HG03565 (cell line): ENCODE measurements around the gene KCP.

ENCODE experiments used
- ATAC-seq: cut with Tn5 transposase; IDR thresholded peaks from one replicate; pipeline ENCODE4 v1.9.1; 2021; ENCODE audit warnings: mild to moderate bottlenecking, moderate library complexity; ENCODE audit not compliant: unreplicated experiment

The KCP gene

DNA sequence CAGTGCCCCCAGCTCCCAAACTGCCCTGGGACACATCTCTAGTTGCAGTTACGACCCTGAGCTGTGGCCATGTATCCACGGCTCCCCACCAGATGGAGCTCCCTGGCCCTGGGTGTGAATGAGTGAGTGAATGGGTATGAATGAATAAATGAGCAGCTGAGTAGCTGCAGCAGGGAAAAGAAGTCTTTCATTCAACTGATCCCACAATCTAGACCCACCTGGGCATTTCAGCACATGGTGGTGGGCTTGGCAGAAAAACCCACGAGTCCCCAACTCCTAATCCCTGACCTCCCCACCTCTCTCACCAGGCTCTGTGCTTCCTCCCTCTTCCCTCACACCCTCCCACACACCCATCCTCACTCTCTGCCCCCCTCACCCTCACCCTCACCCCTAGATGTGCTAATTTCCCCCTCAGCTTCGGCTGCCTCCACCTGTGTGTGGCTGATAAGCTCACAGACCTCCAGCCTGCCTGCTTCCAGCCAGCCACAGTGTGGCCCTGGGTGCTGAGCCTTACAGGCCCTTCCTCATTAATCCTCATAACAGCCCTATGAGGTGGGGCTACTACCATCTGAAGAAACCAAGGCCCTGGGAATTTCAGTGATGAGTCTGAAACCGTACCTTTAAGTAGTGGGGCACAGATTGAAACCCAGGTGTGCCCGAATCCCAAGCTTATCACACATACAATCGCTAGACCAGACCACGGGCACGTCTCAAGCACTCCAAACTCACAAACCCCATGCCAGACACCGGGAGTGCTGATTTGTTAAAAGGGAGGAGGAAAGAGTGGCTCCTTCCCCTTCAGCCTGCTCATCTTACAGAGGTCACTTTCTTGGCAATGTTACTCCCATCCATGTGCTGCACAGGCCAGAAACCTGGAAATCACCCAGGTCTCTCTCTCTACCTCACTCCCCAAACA, 50.1 kb downstream of the KCP start:
- ATAC-seq = no peak

DNA sequence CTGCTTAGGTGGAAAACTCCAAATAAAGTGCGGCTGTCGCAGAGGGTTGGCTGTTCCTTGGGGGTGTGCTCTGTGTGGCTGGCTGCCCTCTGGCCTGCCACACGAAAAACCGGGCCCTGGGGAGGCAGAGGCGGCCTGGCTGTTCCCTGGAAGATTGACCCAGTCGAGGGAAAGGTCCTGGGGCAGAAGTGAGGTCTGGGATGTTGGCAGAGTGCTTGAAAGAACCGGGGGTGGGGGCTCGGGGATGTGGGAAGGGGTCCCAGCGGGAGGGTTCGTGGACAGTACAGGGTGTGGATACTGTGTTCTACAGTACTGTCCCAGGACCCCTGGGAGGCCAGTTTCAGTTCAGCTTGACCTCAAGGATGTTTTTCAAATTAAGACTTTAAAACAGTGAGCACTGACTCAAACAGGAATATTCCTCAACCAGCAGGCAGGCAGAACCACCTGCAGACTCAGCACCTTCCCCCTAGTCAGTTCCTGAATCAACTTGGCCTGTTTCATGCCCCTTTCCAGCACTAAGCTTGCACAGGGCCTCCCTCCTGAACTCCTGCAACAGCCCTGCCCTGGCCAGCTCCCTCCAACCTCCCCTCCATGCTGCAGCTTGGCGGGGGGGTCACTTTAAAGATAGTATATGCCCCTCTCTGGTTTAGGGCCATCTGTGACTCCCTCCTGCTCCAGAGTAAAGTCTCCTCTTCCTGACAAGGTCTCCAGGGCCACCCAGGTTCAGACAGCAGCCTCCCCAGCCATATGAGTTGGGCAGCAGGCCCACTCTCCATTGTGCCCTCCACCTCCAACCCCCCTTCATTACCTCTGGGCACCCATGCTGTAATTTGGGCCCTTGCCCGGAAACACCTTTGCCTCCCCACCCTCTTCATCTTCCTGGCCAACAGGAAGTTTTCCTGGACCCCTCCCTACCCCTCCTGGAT, 51.0 kb downstream of the KCP start:
- no peak for ATAC-seq

DNA sequence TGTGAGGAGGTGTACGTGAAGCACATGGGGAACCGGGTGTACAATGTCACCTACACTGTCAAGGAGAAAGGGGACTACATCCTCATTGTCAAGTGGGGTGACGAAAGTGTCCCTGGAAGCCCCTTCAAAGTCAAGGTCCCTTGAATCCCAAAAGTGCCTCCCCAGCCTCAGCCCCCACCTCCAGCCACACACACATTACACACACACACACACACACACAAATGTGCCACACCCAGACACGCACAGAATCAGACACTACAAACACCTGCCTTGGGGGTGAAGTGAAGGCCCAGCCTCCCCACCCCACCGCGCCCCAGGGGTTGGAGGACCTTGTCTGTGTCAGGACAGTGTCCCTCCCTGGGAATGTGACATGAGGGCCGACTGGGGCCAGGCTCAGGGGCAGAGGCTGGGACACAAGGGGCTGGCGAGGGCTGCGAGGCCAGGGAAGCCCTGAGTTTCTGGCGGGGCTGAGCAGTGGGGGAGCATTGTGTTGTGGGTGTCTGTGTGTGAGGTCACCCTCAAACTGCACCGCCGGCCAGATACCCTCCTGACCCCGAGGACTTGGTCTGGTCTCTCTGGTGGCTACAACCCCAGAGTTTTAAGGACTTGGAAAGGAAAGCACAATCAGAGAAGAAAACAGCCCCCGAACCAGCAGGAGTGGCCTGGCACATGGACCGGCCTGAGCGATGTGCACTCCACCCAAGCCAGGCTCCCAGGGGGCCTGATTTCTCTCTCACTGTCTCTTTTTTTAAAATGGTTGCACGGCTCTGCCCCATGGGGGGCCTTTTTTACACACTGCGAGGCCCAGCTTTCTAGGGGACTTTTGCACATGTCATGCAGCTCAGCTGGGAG, 51.9 kb downstream of the KCP start:
- no peak for ATAC-seq

DNA sequence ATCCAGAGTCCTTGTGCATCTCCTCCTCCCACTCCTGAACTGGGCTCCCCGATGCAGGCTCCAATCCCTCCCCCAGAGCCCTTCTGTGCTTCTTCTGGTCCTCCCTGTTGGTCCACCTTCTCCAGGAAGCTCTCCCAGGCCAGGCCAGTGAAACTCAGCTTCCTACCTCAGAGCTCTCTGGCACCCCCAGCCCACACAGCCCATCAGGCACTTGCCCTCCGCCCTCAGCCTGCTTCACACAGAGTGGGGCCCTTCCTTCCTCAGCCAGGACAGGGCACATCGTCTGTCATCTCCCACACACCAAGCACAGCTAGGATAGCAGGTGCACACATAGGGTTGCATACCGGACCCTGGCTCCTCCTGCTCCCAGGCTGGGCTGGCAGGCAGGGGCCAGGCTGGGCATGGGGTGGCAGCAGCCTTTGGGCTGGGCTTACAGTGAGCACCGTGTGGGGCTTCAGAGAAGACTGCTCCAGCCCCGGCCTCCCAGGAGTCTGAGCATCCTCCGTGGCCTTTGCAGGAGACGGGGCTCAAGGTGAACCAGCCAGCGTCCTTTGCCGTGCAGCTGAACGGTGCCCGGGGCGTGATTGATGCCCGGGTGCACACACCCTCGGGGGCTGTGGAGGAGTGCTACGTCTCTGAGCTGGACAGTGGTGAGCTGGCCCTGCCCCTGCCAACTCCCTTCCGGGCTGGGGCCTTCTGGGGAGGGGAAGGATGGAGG, 54.3 kb downstream of the KCP start:
- no peak for ATAC-seq

DNA sequence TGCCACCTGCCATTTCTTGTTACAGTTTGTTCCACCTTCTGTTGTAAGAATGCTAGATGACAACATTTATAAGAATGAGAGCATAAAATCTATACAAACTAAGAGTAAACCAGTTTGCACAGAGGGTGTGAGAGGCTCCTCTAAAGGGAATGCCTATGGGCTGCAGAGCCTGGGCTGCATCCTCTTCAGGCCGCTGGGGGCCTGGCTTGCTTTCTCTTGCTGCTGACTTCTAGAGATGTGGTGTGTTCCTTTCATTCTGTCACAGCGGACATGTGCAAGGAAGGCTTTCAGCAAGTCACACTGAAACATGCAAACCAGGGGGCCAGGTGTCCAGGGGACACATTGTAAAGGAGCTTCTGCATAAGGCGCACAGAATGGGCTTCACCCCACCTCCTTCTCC, 55.0 kb downstream of the KCP start:
- ATAC-seq = no peak

DNA sequence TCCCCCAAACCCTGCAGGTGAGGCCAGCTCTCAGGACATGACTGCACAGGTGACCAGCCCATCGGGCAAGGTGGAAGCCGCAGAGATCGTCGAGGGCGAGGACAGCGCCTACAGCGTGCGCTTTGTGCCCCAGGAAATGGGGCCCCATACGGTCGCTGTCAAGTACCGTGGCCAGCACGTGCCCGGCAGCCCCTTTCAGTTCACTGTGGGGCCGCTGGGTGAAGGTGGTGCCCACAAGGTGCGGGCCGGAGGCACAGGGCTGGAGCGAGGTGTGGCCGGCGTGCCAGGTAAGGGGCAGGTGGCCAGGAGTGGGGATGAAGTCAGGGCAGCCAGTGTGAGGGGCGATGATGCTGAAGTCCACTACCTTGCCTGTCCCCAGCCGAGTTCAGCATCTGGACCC, 56.1 kb downstream of the KCP start:
- no peak for ATAC-seq

DNA sequence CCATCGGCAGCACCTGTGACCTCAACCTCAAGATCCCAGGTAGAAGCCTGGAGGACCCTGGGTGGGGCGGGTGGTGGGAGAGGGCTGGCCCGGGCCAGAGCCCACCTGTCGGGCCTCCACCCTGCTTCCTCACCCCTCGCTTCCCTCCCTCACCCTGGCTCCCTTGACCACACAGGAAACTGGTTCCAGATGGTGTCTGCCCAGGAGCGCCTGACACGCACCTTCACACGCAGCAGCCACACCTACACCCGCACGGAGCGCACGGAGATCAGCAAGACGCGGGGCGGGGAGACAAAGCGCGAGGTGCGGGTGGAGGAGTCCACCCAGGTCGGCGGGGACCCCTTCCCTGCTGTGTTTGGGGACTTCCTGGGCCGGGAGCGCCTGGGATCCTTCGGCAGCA, 56.7 kb downstream of the KCP start:
- no peak for ATAC-seq

DNA sequence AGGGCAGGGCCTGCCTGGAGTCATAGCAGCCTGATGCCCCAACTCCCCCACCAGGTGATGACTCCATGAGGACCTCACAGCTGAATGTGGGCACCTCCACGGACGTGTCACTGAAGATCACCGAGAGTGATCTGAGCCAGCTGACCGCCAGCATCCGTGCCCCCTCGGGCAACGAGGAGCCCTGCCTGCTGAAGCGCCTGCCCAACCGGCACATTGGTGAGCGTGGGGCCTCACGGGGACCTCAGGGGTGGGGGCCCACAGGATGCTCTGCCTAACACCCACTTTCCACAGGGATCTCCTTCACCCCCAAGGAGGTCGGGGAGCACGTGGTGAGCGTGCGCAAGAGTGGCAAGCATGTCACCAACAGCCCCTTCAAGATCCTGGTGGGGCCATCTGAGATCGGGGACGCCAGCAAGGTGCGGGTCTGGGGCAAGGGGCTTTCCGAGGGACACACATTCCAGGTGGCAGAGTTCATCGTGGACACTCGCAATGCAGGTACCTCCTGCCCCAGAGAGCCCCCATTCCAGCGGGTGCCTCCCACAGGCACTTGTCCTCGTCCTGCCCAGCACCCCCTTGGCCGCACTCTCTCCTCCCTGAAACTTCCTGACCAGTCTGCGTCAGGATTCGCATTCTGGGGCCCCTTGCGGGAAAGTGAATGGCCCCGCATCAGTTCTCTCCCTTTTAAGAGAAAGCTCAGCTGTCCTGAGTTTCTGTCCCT, 57.8 kb downstream of the KCP start:
- ATAC-seq = no peak

DNA sequence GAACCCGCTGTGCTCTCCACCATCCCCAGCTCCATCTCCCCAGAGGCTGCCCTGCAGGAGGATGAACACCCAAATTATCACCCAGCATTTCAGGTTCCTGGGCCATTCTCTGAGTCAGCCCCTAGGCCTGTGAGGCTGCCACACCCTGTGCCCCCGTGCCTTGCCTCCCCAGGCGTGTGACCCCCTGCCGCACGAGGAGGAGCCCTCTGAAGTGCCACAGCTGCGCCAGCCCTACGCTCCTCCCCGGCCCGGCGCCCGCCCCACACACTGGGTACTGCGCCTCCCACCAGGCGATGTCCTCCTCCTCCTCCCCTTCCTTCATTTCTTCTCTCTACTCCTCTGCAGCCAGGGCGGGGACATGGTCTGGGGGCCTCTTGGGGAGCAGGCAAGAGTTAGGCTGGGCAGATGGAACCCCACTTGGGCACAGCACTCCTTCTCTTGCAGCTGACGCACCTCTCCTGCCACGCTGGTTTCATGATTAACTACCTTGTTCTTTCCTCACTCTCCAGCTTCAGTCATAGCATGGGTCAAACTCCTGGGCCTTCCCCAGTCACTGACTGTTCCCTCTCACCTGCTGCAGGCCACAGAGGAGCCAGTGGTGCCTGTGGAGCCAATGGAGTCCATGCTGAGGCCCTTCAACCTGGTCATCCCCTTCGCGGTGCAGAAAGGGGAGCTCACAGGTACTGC, 60.6 kb downstream of the KCP start:
- no peak for ATAC-seq

DNA sequence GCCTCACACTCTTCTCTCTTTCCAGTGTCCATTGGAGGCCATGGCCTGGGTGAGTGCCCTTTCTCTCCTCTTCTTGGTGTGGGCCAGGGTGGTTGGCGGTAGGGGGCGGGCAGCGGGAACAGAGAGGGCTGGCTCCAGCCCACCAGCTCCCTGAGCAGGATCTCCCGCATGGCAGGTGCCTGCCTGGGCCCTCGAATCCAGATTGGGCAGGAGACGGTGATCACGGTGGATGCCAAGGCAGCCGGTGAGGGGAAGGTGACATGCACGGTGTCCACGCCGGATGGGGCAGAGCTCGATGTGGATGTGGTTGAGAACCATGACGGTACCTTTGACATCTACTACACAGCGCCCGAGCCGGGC, 61.4 kb downstream of the KCP start:
- ATAC-seq = no peak

DNA sequence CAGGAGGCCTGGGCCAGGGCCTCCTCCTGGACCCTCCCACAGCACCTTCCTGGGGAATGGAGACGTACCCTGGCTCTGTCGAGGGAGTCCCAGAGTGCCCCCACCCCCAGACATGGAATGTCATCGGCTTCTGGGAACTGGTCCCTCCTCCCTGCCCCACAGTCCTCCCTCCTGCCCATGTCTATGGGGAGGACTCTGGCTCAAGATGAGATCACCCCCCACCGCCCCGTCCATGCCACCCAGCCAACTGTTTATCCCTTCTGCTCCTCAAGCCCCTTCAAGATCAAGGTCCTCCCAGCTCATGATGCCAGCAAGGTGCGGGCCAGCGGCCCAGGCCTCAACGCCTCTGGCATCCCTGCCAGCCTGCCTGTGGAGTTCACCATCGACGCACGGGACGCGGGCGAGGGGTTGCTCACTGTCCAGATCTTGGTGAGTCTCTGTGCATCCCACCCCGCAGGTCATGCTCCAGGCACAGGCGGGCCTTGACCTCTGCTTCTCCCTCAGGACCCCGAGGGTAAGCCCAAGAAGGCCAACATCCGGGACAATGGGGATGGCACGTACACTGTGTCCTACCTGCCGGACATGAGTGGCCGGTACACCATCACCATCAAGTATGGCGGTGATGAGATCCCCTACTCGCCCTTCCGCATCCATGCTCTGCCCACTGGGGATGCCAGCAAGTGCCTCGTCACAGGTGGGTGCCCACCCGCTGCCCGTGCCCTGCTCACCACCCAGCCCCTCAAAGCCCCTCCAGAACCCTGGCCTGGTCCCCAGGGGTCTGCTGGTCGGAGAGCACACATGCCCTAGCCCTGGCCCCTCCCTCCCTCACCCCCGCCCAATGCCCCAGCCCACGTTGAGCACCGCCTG, 62.0 kb downstream of the KCP start:
- no peak for ATAC-seq

DNA sequence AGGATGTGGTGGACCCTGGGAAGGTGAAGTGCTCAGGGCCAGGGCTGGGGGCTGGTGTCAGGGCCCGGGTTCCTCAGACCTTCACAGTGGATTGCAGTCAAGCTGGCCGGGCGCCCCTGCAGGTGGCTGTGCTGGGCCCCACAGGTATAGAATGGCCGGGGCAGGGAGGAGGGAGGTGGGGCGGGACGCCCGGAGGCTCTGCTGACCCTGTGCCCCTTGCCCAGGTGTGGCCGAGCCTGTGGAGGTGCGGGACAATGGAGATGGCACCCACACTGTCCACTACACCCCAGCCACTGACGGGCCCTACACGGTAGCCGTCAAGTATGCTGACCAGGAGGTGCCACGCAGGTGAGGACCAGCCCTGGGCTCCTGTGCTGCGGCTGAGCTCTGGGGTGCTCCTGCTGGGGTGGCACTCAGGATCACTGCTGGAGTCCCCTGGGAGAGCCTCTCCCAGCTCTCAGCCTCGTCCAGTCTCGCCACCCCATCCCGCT, 62.7 kb downstream of the KCP start:
- ATAC-seq = no peak

DNA sequence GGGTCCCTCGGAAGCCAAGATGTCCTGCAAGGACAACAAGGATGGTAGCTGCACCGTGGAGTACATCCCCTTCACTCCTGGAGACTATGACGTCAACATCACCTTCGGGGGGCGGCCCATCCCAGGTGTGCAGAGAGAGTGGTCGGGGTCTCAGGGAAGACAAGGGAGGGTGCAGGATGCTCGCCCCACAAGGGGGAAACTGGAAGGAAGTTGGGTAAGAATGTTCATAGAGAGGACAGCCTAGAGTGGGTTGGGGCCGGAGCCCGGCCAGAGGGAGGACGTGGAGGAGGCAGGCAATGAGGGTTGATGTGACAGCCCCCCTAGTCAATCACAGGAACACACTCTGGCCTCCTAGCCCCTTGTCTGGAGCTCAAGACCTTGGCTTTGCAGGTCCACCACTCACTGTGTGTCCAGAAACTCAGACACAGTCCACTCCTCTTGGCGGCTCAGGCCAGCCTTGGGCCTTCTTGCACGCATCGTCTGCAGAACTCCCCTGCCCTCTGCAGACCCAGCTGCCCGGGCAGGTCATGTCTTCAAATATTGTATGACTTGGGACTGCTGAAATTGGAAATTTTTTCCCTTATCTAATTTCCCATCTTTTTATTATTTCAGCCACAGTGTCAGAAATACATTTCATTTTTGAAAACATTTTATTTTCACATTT, 63.6 kb downstream of the KCP start:
- ATAC-seq = no peak

DNA sequence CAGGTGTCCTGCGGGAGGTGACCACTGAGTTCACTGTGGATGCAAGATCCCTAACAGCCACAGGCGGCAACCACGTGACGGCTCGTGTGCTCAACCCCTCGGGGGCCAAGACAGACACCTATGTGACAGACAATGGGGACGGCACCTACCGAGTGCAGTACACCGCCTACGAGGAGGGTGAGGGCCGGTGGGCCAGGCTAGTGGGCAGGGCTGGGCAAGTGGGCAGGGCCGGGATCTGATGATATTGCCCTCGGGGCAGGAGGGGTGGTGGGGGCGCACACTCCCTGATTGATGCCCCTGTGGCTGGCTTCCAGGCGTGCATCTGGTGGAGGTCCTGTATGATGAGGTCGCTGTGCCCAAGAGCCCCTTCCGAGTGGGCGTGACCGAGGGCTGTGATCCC, 64.5 kb downstream of the KCP start:
- no peak for ATAC-seq

DNA sequence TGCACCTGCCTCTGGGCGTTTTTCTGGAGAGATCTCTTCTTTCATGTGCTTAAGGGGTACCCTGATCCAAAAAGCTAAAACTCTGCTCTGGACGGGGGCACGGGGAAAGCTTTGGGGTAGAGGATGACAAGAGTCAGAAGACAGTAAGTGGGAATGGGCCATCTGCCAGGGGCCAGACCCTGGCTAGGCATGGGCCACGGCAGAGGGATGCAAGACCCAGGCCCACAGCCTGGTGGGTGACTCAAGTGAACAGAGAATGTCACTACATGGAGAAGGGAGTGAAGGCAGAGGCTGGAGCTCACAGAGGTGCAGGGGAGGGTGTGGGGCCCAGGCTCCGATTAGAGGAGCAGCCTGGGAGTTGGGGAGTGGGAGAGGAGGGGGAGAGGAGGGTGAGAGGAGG, 65.0 kb downstream of the KCP start:
- no peak for ATAC-seq

DNA sequence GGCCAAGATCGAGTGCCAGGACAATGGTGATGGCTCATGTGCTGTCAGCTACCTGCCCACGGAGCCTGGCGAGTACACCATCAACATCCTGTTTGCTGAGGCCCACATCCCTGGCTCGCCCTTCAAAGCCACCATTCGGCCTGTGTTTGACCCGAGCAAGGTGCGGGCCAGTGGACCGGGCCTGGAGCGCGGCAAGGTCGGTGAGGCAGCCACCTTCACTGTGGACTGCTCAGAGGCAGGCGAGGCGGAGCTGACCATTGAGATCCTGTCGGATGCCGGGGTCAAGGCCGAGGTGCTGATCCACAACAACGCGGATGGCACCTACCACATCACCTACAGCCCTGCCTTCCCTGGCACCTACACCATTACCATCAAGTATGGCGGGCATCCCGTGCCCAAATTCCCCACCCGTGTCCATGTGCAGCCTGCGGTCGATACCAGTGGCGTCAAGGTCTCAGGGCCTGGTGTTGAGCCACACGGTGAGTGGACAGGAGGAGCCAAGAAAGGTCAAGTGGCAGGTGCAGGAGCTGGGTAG, 65.7 kb downstream of the KCP start:
- no peak for ATAC-seq

DNA sequence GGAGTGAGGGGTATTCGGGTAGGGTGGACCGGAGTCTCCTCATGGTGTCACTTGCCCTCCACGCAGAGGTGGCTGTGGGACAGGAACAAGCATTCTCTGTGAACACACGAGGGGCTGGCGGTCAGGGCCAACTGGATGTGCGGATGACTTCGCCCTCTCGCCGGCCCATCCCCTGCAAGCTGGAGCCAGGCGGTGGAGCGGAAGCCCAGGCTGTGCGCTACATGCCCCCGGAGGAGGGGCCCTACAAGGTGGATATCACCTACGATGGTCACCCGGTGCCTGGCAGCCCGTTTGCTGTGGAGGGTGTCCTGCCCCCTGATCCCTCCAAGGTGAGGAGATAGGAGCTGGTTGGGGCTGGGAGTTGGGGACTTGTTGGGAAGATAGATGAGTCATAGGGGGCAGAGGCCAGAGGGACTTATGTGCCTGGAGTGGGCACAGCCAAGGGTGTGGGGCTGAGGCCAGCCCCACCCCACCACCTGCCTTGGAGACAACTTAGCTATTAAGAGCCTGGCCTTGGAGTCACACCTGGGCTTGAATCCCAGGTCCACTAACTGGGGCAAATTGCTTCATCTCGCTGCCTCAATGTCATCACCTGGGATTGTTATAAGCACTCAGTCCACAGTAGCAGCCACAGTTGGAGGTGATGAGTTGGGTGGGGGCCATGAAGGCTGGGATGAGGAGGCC, 66.4 kb downstream of the KCP start:
- no peak for ATAC-seq
